Kidney glomerular epithelial cell (primary cell): ENCODE data around the gene EPHX1.
"Not testable (repeated sequence)": the region's sequence is repeated elsewhere in the genome, so short reads cannot be mapped to it uniquely, and the experiment has no call there.

Experiments used
- DNase-seq: peaks from one replicate; lab custom pipeline; 2025; lab: John Stamatoyannopoulos, UW

Gene EPHX1

DNA sequence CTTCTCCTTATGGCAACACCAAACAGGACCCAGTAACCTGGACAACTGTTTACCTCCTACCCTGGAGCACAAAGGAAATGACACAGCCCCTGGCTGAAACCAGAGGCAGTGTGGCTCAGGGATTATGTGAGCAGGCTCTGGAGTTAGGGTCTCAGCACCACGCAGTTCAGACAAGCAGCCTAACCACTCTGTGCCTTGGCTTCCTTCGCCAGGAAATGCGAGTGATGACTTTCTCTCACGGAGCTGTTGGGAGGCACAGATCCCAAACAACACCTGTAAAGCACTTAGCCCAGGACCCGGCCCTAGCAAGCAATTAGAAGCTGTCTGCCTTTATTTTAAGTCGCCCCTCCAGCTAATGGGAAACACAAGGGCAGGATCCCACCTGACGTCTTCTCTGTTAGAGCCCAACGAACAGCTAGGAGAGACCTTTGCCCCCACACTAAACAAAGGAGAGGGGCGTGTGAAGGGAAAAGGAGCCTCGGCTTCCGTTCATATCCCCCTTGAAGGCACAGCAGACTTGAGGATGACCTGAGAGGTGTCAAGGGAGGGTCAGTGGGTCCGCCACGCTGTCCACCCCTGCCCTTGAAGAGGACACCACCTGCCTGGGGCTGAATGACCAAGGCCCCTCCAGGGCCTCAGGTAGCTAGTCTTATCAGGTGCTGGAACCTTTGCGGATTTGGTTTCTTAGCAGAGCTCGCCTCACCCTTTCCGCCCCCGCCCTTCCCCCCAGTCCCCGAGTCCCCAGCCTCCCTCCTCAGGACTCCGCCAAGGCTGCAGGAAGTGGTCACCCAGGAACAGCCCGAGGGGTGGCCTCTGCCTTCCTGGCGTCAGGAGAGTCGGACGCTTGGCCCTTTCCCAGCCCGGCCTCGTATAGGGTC lies 71.4 kb downstream of the EPHX1 start:
- no peak for DNase-seq

DNA sequence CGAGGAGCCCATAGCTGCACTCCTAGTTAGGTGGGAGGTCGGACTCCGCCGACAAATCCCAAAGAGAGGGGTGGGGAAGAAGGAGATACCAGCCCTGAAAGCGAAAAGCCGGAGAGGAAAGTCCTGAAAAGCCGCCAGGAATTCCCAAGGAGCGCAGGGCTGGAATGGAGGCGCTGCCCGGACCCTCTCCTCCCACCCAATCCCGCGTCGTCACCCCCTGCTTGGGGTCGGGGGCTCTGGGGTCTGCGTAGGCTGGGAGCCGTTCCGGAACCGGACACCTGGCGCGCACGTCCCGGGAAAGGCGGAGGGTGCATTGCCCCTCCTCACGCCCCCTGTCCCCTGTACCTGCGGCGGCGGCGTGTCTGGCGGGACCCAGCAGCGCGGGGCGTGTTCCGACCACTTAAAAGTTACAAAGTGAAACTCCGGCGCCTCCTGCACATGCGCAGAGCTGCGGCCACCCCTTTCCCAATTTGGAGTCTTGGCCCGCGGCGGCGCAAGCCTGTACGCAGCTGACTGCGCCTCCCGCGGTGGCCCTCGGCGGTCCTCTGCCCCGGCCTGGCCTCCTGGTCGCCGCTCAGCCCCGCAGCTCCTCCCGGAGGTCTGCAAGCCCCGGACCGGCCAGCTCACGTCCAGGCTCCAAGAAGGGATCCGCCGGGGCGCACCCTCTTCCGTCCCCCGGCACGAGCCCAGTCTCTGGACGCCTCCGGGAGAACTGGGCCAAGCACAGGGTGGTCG lies 72.2 kb downstream of the EPHX1 start, which contains the start of gene TMEM63A:
Gene TMEM63A (minus strand): TSS at position 422 of the 735 bp plus-strand sequence. CDS start 4,800 bp downstream, outside the sequence.
- peak; percentile 46 for DNase-seq

DNA sequence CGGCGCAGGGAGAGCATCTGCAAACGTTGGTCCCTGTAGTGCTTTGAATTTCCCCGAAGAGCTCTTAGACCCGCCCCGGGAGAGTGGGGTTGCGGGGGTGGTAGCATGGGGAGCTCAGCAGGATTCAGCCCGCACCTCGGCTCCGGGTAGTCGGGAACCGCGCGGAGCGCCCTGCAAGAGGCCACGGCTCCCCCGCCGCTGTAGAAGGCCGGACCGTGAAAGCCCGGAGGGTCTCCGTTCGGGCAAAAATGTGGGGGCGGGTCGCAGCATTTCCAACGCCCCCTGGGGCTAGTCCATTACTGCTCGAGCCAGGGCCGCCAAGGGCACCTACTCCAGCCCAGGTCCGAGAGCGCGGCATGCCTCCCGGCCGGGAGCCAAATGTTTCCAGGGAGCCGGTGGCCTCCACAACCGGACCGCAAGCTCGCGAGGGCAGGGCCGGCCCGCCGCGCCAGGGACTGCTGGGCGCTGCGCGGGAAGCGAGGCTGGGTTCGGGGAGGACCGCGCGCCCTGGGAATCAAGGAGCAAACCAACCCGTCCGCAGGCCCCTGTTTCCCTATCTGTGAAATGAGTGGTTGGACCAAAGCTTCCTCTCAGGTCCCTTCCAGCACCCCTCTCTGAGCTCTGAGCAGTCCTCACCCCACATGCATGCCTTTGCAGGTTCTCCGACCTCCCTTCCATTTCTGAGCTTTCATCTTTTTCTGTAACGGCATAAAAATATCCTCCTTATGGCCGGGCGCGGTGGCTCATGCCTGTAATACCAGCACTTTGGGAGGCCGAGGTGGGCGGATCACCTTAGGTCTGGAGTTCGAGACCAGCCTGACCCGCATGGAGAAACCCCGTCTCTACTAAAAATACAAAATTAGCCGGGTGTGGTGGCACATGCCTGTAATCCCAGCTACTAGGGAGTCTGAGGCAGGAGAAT lies 73.0 kb downstream of the EPHX1 start:
- DNase-seq: no peak

DNA sequence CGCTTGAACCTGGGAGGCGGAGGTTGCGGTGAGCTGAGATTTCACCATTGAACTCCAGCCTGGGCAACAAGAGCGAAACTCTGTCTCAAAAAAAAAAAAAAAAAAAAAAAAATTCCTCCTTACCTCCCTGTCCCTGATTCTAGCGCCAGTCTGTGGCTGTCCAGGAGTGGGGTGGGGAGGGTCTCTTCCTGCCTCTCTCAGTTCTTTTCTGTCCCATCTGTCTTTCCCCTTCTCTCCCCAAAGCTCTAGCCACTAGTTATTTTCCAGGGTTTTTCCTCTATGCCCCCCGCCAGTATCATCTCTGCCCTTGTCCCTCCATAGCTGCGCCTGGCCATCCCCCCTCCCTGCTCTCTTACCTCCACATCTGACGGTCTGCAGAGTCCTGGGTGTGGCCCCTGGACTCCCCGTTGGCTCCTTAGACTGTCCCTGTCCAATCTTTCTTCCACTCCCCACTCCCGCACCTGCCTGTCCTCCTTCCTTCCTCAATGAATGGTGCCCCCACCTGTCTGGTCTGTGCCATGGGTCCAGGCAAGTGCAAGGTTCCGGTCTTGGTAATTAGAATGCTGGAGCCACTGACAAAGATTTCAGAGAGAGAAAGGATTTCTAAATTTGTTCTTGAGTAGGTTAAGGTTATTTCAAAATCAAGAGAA lies 73.8 kb downstream of the EPHX1 start:
- DNase-seq: no peak

- DNase-seq: no peak
These were observed 75.4 kb downstream of the EPHX1 start for GRCh38 chr1:225885336-225885735.

DNA sequence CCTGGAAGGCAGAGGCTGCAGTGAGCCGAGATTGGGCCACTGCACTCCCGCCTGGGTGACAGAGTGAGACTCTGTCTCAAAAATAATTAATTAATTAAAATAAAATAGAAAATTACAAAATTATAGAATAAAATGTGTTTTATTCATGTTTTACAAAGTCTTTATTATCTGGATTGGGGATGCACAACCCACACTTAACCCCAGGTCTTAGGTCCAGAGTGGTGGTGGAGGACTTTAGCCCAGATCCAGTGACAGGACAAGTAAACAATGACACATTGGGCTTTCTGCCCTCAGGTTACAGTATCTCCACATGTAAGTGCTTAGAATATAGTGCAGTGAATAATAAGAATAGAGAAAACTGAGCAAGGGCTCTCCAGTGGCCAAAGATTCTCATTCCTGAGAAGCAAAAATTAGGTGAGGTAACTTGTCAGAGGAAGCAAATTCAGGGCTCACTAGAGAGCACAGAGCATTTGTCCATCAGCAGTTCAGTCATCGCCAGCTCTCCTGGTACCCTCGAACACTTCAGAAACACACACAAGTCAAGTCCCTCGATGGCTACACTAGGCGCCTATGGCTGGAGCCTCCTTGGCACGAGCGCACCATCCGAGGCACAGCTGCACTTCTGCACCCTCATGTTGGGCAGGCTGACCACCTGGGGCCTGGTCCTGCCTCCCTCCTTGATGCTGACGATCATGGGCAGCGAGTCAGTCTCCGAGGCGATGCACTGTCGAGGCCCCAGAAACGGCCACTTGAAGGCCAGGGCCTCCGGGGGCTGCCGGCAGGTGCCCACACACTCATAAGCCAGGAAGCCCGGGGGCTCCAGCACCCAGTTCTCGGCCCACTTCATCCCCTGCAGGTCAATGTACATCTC lies 76.5 kb downstream of the EPHX1 start:
- DNase-seq: no peak

- no peak for DNase-seq
These were observed 77.0 kb downstream of the EPHX1 start for GRCh38 chr1:225887030-225887314.

- not testable (repeated sequence) for DNase-seq
These were observed 77.8 kb downstream of the EPHX1 start for GRCh38 chr1:225887554-225888288.

GRCh38 chr1:225888289-225888897 lies 78.5 kb downstream of the EPHX1 start:
- no peak for DNase-seq

- DNase-seq: no peak
These were observed 79.1 kb downstream of the EPHX1 start, which contains the start of gene LEFTY1 for GRCh38 chr1:225888898-225889601. Gene LEFTY1, minus strand, starts transcription at chr1:225889146. Its CDS starts 80 bp downstream, at chr1:225889066.

DNA sequence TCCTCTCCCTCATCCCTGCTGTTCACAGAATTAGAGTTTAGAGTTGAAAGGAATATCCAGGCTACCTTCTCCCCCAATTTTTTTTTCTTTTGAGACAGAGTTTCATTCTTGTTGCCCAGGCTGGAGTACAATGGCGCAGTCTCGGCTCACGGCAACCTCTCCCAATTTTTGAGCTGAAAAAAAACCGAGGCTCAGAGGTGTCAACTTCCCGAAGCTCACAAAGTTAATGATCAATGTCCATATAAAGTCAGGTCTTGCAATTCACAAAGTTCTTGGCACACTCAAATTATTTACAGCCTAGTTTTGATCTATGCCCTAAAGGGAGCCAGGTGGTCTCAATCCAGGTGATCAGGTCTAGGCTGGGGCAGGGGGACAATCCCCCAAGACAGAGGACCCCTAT lies 79.8 kb downstream of the EPHX1 start:
- no peak for DNase-seq

GRCh38 chr1:225890346-225891228 lies 80.7 kb downstream of the EPHX1 start:
- no peak for DNase-seq

DNA sequence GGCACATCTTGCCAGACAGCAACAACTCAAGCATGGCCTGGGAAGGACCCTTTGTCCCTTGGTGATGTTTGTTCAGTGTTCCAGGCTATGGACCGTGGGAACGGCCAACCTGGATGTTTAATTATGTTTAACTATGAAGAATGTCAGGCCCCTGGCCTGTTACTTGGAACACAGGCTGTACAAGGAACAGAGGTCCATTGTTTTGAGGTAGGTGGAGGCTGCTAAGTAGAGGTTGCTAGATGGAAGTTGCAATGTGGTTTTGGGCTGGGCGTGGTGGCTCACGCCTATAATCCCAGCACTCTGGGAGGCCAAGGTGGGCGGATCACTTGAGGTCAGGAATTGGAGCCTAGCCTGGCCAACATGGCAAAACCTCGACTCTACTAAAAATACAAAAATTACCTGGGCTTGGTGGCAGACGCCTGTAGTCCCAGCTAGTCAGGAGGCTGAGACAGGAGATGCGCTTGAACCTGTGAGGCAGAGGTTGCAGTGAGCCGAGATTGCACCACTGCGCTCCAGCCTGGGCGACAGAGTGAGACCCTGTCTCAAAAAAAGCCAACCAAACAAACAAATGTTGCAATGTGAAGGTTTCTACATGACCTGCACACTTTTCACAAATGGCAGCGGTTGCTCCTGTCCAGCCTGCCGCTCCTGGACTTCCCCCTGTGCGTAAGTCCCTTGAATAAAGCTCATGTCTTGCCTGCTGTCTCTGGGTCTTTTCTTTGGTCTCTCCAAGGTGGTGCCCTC lies 81.5 kb downstream of the EPHX1 start:
- DNase-seq: no peak

DNA sequence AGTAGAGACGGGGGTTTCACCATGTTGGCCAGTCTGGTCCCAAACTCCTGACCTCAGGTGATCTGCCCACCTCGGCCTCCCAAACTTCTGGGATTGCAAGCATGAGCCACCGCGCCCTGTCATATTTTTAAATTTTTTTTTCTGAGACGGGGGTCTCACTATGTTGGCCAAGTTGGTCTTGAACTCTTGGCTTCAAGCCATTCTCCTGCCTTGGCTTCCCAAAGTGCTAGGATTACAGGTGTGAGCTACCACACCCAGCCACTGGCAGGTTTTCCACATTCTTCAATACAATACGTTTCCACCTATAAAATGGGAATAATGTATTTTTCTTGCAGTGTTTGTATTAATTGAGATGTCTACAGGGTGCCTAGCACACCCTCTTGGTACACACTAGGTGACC lies 82.4 kb downstream of the EPHX1 start:
- DNase-seq: no peak
